Measurements from ENCODE around the gene KRTAP9-2.
"Not testable (repeated sequence)": the region's sequence is repeated elsewhere in the genome, so short reads cannot be mapped to it uniquely, and the experiment has no call there.

The KRTAP9-2 gene

DNA sequence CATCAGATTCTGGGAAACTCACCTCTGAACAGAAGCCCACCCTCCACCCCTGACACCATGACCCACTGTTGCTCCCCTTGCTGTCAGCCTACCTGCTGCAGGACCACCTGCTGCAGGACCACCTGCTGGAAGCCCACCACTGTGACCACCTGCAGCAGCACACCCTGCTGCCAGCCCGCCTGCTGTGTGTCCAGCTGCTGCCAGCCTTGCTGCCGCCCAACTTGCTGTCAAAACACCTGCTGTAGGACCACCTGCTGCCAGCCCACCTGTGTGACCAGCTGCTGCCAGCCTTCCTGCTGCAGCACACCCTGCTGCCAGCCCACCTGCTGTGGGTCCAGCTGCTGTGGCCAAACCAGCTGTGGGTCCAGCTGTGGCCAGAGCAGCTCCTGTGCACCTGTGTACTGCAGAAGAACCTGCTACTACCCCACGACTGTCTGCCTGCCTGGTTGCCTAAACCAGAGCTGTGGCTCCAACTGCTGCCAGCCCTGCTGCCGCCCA, at the start of gene KRTAP9-2:
Gene KRTAP9-2 (plus strand): TSS at position 51 of the 498 bp plus-strand sequence. CDS start 7 bp downstream, at position 58.
- not testable (repeated sequence) for H3K27me3 Mint-ChIP-seq; DNase-seq; H3K4me3 Mint-ChIP-seq; H3K9me3 Mint-ChIP-seq; H3K4me1 Mint-ChIP-seq; H3K27ac Mint-ChIP-seq; ATAC-seq; H3K36me3 Mint-ChIP-seq (ENCODE audit: low read depth)

DNA sequence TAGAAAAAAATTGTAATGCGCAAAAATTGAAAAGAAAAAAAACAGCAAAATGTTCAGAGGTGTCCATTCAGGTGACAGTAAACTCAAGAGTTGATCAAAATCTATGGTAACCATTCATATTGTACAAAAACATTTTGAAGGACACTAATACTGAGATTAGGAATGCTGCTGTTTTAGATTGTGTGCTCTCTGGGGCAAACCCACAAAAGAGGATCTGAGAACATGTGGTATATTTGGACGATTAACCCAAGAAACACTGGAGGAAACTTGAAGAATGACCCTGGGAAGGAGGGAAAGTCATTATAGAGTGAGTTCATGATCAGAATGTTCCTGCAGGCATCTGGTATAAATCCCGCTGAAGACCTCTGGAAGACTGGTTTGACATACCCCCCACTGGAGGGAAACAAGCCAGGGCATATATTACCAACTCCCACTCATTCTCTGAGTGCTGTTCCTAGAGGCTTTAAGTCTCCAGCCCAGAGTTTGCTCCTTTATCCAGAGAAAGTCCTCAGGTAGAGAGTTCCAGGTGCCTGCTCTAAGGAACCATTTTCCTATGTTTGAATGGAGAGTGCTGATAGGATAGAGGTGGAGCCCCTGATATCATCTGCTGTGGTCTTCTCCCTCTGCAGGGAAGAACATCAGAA, 49.6 kb upstream of the KRTAP9-2 start:
- ATAC-seq (no peak), DNase-seq (no peak)
- Mint-ChIP-seq H3K4me3 (no peak overlapping the region), H3K4me1 (peaks cover 19% of the 10 kb centered on the region), H3K27ac (no peak overlapping the region), H3K27me3 (no peaks in the 10 kb centered on the region), H3K36me3 (ENCODE audit: low read depth) (no peaks in the 10 kb centered on the region), H3K9me3 (no peaks in the 10 kb centered on the region)

GRCh38 chr17:41177727-41178271, 48.6 kb upstream of the KRTAP9-2 start, which contains the start of gene KRTAP4-2:
Gene KRTAP4-2, minus strand, starts transcription at chr17:41178221. Its CDS starts 57 bp downstream, at chr17:41178164.
- H3K4me3 Mint-ChIP-seq: no peak within 1 kb of the TSS
- no peak within 1 kb of the TSS for H3K27ac Mint-ChIP-seq
- ATAC-seq (no peak), DNase-seq (no peak)
- no peaks in the 10 kb centered on the region for H3K27me3 Mint-ChIP-seq
- H3K36me3 Mint-ChIP-seq (ENCODE audit: low read depth): no peaks in the 10 kb centered on the region
- peaks cover 19% of the 10 kb centered on the region for H3K4me1 Mint-ChIP-seq
- no peaks in the 10 kb centered on the region for H3K9me3 Mint-ChIP-seq

DNA sequence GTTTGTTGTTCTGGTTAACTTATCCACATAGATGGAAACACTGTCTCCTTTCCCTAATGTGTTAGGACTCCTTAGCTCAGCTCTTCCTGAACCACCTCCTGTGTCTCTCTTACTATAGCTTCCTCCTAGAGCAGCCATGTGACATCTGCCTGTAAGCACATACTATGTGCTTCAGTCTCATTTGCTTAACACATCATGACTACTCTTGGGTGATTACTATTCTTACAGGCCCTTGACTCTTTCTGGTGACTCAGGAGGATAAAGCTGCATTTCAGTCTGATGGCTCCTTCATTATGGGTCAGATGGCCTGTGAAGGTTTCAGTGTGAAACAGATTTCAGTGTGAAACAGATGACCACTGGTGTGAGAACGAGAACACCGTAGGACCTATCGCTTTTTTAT, 48.1 kb upstream of the KRTAP9-2 start:
- ATAC-seq (no peak), DNase-seq (no peak)
- H3K4me3 Mint-ChIP-seq: no peak overlapping the region
- no peaks in the 10 kb centered on the region for H3K27me3 Mint-ChIP-seq
- no peaks in the 10 kb centered on the region for H3K9me3 Mint-ChIP-seq
- peaks cover 19% of the 10 kb centered on the region for H3K4me1 Mint-ChIP-seq
- no peak overlapping the region for H3K27ac Mint-ChIP-seq
- H3K36me3 Mint-ChIP-seq (ENCODE audit: low read depth): no peaks in the 10 kb centered on the region

DNA sequence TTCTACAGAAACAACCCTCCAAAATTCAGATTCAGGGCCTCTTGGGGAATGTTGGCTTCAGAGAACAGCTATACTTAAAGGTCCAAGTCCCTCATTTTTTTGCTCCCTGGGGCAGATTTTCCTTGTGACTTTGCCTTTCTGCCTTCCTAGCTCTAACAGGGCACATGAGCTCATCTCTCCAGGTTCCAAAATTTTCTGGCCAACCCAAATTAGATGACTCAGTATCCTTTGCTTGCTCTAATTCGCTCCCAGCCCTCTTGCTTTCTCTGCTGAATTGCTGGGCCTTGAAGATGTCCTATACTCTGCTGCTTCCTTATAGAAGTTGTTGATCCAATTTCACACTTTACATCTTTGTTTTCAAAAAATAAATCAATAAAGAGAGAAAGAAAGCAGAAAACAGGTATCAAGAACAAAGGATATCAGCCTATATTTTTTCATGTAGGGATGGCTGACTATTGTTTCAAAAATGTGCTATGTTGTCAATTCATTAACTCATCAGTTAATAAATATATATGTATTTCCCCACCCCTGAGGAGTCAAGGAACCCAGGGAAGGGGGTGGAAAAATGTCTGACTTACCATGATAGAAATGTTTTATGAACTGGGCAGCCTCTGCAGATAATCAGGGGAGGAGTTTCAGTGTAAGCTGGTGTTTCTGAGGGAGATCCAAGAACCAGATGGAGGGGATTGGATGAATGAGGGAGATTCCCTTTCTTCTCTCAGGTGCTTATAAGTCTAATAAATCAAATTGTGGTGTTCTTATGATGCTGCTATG, 47.4 kb upstream of the KRTAP9-2 start:
- no peak overlapping the region for H3K27ac Mint-ChIP-seq
- H3K4me3 Mint-ChIP-seq: no peak overlapping the region
- ATAC-seq (no peak), DNase-seq (no peak)
- no peaks in the 10 kb centered on the region for H3K9me3 Mint-ChIP-seq
- no peaks in the 10 kb centered on the region for H3K27me3 Mint-ChIP-seq
- peaks cover 17% of the 10 kb centered on the region for H3K4me1 Mint-ChIP-seq
- H3K36me3 Mint-ChIP-seq (ENCODE audit: low read depth): no peaks in the 10 kb centered on the region

DNA sequence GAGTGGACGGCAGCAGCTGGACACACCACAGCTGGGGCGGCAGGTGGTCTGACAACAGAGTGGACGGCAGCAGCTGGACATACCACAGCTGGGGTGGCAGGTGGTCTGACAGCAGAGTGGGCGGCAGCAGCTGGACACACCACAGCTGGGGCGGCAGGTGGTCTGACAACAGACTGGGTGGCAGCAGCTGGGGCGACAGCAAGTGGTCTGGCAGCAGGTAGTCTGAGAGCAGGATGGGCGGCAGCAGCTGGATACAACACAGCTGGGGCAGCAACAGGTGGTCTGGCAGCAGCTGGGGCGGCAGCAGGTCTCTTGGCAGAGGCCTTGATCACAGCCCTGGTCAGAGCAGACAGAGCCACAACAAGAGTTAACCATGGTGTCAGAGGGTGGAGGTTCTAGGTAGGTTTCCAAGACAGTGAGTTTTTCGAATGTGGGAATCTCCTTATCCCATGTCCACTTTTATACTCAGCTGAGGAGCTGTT, 41.9 kb upstream of the KRTAP9-2 start, which contains the start of gene KRTAP4-1:
Gene KRTAP4-1 (minus strand): TSS at position 432 of the 482 bp plus-strand sequence. CDS start 57 bp downstream, at position 375.
- no peaks in the 10 kb centered on the region for H3K36me3 Mint-ChIP-seq (ENCODE audit: low read depth)
- H3K4me1 Mint-ChIP-seq: no peaks in the 10 kb centered on the region
- no peak within 1 kb of the TSS for H3K27ac Mint-ChIP-seq
- no peak within 1 kb of the TSS for H3K4me3 Mint-ChIP-seq
- H3K9me3 Mint-ChIP-seq: no peaks in the 10 kb centered on the region
- DNase-seq: no peak
- ATAC-seq: no peak
- H3K27me3 Mint-ChIP-seq: no peaks in the 10 kb centered on the region

- Mint-ChIP-seq H3K36me3 (ENCODE audit: low read depth) (no peaks in the 10 kb centered on the region), H3K4me1 (no peaks in the 10 kb centered on the region), H3K9me3 (no peaks in the 10 kb centered on the region), H3K27me3 (no peaks in the 10 kb centered on the region), H3K27ac (no peak overlapping the region), H3K4me3 (no peak overlapping the region)
- no peak for DNase-seq
- no peak for ATAC-seq
These were observed 41.4 kb upstream of the KRTAP9-2 start for GRCh38 chr17:41185001-41185400.

DNA sequence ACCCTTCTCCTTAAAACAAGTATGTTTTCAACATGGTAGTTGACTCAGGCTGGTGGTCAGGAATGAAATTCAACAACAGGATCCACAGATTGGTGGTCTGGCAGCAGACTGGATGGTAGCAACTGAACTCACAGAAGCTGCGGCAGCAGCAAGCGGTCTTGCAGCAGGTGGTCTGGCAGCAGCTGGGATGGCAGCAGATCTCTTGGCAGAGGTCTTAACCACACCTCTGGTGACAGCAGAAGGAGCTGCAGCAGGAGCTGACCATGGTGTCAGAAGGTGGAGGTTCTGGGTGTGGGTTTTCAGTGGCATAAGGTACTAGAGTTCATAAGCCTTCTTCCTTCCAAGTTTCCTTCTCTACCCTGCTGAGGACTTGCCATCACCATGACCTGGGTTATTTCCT, 39.6 kb upstream of the KRTAP9-2 start:
- no peaks in the 10 kb centered on the region for H3K36me3 Mint-ChIP-seq (ENCODE audit: low read depth)
- no peak overlapping the region for H3K27ac Mint-ChIP-seq
- H3K4me1 Mint-ChIP-seq: no peaks in the 10 kb centered on the region
- DNase-seq (no peak), ATAC-seq (no peak)
- H3K9me3 Mint-ChIP-seq: no peaks in the 10 kb centered on the region
- no peak overlapping the region for H3K4me3 Mint-ChIP-seq
- peaks cover 3% of the 10 kb centered on the region for H3K27me3 Mint-ChIP-seq

- H3K36me3 Mint-ChIP-seq (ENCODE audit: low read depth); DNase-seq; H3K4me3 Mint-ChIP-seq; H3K27ac Mint-ChIP-seq; H3K9me3 Mint-ChIP-seq; ATAC-seq; H3K27me3 Mint-ChIP-seq; H3K4me1 Mint-ChIP-seq: not testable (repeated sequence)
These were observed 36.6 kb upstream of the KRTAP9-2 start, which contains the start of gene KRTAP9-1 for GRCh38 chr17:41189837-41190318. Gene KRTAP9-1, plus strand, starts transcription at chr17:41189887. Its CDS starts 0 bp downstream, at chr17:41189887.

DNA sequence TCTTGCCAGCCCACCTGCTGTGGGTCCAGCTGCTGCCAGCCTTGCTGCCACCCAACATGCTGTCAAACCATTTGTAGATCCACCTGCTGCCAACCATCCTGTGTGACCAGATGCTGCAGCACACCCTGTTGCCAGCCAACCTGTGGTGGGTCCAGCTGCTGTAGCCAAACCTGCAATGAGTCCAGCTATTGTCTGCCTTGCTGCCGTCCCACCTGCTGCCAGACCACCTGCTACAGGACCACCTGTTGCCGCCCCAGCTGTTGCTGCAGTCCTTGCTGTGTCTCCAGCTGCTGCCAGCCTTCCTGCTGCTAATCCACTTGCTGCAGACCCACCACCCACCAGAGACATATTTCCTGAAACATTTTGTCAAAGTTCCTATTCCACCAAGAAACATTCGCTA, 36.1 kb upstream of the KRTAP9-2 start:
- H3K4me3 Mint-ChIP-seq: no peak overlapping the region
- ATAC-seq (no peak), DNase-seq (no peak)
- no peaks in the 10 kb centered on the region for H3K4me1 Mint-ChIP-seq
- H3K36me3 Mint-ChIP-seq (ENCODE audit: low read depth): no peaks in the 10 kb centered on the region
- H3K9me3 Mint-ChIP-seq: no peaks in the 10 kb centered on the region
- peaks cover 3% of the 10 kb centered on the region for H3K27me3 Mint-ChIP-seq
- H3K27ac Mint-ChIP-seq: no peak overlapping the region

DNA sequence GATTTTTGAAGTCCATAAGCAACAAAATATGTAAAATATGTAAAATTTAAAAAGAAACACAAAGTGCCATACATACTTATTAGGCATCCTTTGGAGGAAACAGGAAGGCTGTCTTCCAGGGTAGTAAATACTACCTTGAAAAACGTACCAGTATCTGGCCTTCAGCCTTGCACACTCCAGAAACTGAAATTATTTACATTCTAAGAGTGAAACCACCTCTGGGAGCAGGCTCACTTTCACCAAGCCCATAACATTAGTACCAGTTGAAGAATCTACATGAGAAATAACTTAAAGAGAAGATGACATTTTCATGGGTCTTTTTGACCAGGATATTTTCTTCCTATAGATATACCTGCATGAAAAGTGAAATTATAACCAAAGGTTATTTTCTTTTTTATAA, 30.4 kb upstream of the KRTAP9-2 start:
- Mint-ChIP-seq H3K27ac (no peak overlapping the region), H3K9me3 (no peaks in the 10 kb centered on the region), H3K4me1 (no peaks in the 10 kb centered on the region), H3K4me3 (no peak overlapping the region), H3K36me3 (ENCODE audit: low read depth) (no peaks in the 10 kb centered on the region), H3K27me3 (peaks cover under 1% of the 10 kb centered on the region)
- ATAC-seq (no peak), DNase-seq (no peak)

DNA sequence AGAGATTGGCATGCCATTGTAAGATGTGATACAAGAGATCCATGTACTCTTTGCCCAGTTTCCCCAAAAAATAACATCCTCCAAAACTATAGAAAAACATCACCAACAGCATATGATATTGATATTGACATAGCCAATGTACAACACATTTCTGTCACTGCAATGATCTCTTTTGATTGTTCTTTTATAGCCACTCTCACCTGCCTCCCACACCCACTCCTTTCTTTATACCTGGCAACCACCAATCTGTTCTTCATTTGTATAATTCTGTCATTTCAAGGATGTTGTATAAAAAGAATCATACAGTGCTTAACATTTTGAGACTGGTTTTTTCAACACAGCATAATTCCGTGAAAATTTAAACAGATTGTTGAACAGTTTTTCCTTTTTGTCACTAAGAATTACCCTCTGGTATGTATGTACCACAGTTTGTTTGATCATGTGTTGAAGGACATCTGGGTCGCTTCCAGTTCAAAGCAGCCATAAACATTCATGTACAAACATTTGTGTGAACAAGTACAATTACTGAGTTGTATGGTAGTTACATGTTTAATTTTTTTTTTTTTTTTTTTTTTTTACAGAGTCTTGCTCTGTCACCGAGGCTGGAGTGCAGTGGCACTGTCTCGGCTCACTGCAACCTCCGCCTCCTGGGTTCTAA, 26.9 kb upstream of the KRTAP9-2 start:
- no peak for ATAC-seq
- Mint-ChIP-seq H3K36me3 (ENCODE audit: low read depth) (no peaks in the 10 kb centered on the region), H3K27ac (no peak overlapping the region), H3K27me3 (no peaks in the 10 kb centered on the region), H3K4me3 (no peak overlapping the region), H3K4me1 (no peaks in the 10 kb centered on the region), H3K9me3 (no peaks in the 10 kb centered on the region)
- DNase-seq: no peak

DNA sequence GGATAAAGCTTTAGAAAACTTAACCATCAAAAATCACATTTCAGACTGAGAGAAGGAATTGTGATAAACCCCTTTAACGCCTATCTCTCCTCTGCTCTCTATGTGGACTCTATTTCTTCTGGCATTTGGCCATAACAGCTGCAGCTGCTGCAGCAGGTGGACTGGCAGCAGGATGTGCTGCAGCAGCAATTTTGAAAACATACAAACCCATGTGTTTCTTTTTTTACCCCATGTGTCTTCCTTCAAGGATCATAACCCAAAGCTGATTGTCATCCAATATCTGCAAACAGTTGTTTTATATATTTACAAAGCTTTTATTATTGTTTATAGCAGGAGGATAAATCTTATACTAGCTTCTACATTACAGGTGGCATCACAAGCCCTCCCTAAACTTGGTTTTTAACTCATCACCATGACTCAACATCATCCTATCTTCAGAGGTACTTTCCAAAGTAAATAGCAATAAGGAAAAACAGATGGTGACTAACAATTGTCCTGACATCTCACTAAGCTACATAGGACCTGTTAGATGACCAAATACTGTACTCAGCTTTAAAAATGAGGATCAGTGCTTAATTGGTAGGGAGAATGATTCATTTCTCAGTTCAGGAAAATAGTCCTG, 14.5 kb upstream of the KRTAP9-2 start:
- ATAC-seq: peak; percentile 52
- H3K4me1 Mint-ChIP-seq: peaks cover 11% of the 10 kb centered on the region
- H3K27ac Mint-ChIP-seq: no peak overlapping the region
- H3K36me3 Mint-ChIP-seq (ENCODE audit: low read depth): no peaks in the 10 kb centered on the region
- no peak overlapping the region for H3K4me3 Mint-ChIP-seq
- H3K9me3 Mint-ChIP-seq: no peaks in the 10 kb centered on the region
- no peak for DNase-seq
- H3K27me3 Mint-ChIP-seq: peaks cover 2% of the 10 kb centered on the region
